ENCODE measurements around the gene LRRTM3.

LRRTM3 gene

GRCh38 chr10:67100951-67101350 lies 175.1 kb downstream of the LRRTM3 start:
- CTCF ChIA-PET = interaction anchor here (1.2 to 1.3 kb wide), 2 partner anchors 10 kb away, joined by 3 to 4 read pairs; no protein-coding TSS in a partner anchor
- no peak for DNase-seq (ENCODE audit: extremely low spot score)
- POLR2A ChIA-PET = no interaction called here
- TF ChIP-seq CTCF (IDR thresholded peaks at IDR 0.05; ENCODE audit: control extremely low read depth, extremely low read depth, low read depth, missing control alignments) = no peak

DNA sequence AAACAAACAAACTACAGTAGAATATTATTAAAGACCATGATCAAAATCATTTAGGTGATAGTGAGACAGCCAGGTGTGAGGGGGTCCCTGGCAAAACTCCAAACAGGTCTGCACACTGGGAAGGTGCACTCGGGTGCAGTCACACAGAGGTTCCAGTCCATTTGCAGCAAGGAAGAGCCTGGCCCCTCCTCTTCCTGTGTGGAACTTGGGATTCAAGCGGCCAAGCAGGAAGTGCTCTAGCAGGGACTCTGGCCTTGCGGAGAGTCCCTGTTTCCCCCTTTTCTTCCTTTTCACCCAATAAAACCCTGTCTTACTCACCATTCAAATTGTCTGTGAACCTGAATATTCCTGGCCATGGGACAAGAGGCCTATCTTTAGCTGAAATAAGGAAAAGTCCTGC lies 181.8 kb downstream of the LRRTM3 start:
- CTCF ChIA-PET = no interaction called here
- no peak for DNase-seq (ENCODE audit: extremely low spot score)
- POLR2A ChIA-PET = no interaction called here
- TF ChIP-seq CTCF (IDR thresholded peaks at IDR 0.05; ENCODE audit: control extremely low read depth, extremely low read depth, low read depth, missing control alignments) = no peak

DNA sequence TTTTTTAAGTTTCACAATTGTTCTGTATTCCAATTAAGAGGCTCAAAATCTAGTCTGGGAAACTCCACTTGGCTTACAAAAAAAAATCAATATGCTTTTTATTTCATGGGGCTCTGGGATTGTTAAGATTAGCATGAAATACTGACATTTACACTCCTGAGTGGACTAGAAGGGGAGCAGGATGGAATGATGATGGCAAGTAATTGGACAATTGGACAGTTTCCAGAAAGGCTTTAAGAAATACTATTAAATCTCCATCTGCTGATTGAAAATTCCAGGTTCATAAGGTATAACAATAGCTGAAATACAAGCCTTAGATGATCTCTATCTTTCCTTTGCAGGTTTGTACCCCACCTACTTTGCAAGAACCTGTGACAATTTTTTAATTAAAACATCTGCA lies 184.4 kb downstream of the LRRTM3 start:
- ChIA-PET CTCF (no interaction called here), POLR2A (no interaction called here)
- no peak for DNase-seq (ENCODE audit: extremely low spot score)
- no peak for TF ChIP-seq CTCF (IDR thresholded peaks at IDR 0.05; ENCODE audit: control extremely low read depth, extremely low read depth, low read depth, missing control alignments)

GRCh38 chr10:67112765-67113164 lies 186.9 kb downstream of the LRRTM3 start:
- no peak for DNase-seq (ENCODE audit: extremely low spot score)
- ChIA-PET POLR2A (no interaction called here), CTCF (no interaction called here)
- no peak for TF ChIP-seq CTCF (IDR thresholded peaks at IDR 0.05; ENCODE audit: control extremely low read depth, extremely low read depth, low read depth, missing control alignments)

DNA sequence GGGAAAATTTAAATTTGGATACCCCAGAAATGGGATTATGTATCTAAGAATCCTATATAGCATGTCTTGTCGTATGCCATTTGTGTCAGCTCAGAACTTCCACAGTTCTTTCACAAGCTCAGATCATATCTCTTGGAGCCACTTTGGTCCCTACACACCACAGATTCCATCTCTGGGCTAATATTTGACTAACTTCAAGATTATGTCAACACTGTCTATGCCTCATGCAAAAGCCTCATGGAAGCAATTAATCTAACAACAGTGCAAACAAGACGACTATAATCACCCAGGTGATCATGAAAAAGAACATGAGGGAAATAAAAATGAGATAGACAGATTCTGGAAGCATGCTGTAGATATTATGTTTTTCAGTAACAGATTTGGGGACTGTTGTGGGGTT lies 189.1 kb downstream of the LRRTM3 start:
- DNase-seq (ENCODE audit: extremely low spot score) = no peak
- no peak for TF ChIP-seq CTCF (IDR thresholded peaks at IDR 0.05; ENCODE audit: control extremely low read depth, extremely low read depth, low read depth, missing control alignments)
- ChIA-PET POLR2A (no interaction called here), CTCF (no interaction called here)

- CTCF ChIA-PET = interaction anchor here (1.2 kb wide), 1 partner anchor 12 kb away, joined by 3 read pairs; no protein-coding TSS in a partner anchor
- POLR2A ChIA-PET = no interaction called here
- no peak for TF ChIP-seq CTCF (IDR thresholded peaks at IDR 0.05; ENCODE audit: control extremely low read depth, extremely low read depth, low read depth, missing control alignments)
- DNase-seq (ENCODE audit: extremely low spot score) = no peak
These were observed 190.1 kb downstream of the LRRTM3 start for GRCh38 chr10:67115972-67116371.

DNA sequence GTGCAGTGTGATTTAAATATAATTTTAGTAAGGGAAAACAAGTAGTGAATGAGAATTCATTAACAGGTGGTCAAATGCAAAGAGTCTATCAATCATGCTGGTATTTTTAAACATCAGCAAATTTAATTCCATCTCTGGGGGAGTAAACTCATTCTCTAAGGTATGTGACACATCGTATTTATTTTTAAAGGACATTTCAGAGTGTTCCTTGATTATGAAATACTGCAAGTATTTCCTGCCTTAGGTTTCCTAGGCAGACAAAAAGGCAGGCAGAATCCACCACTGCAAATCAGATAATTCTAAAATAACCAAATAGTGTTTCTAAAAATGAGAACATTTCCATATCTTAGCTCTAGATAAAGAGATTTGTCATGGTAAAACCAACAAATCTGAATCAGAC lies 193.8 kb downstream of the LRRTM3 start:
- TF ChIP-seq CTCF (IDR thresholded peaks at IDR 0.05; ENCODE audit: control extremely low read depth, extremely low read depth, low read depth, missing control alignments) = no peak
- ChIA-PET CTCF (no interaction called here), POLR2A (no interaction called here)
- no peak for DNase-seq (ENCODE audit: extremely low spot score)

Measured in GM10248 (cell line).